ENCODE results near the gene POLE.

GRCh38 chr12:132687211-132688164 is at the start of gene POLE, which contains the start of gene PXMP2:
- peak in 1 of 4 donors; percentile 29 for TF ChIP-seq POLR2A (IDR thresholded peaks at IDR 0.05)
- peak in 3 of 6 experiments; percentile 25 to 39 (median 30) for TF ChIP-seq CTCF (IDR thresholded peaks at IDR 0.05)

All from esophagus squamous epithelium (tissue), 4 donors.